Epithelial cell of esophagus (primary cell): ENCODE data around the gene CPEB2.

Experiments
- DNase-seq: peaks from one replicate; pipeline ENCODE4 v3.0.0; 2010; ENCODE audit warnings: low read depth
- H3K4me3 ChIP-seq: 2 replicates; pipeline ENCODE4 v1.5.1; 2011; ENCODE audit warnings: mild to moderate bottlenecking, low read length, control low read depth
- TF ChIP-seq, protein P1 (sequence below): IDR thresholded peaks from 2 replicates; pipeline ENCODE4 v1.5.1; 2011; ENCODE audit warnings: low read depth, mild to moderate bottlenecking, low read length, control low read depth, inconsistent platforms; ENCODE audit not compliant: insufficient read depth; ENCODE audit errors: missing control alignments

Gene CPEB2

DNA sequence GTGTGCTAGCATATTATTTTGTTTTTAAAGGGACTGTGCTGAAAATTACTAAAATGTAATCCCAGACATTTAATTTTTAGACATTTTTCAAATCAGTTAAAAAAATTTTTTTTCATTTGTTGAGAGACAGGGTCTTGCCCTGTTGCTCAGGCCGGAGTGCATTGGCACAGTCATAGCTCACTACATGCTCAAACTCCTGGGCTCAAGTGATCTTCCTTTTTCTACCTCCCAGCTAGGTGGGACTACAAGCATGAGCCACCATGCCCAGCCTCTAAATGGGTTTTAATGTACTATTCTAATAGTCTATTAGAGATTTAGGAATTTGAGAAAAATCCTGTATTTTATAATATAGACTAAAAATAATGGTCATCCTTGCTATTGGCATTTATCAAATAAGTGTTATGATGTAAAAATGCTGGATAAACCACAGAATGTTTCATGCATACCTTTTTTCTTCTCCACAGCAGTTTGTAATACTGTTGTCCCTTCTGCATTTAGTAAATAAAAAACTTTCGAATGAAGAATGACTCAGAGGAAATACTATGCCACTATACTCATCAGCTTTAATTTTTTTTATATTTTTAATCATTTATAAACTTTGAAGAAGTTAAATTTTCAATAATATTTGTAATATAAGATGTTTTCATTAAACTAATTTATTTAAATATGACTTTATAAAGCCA, 29.9 kb downstream of the CPEB2 start:
- TF ChIP-seq, protein P1, sequence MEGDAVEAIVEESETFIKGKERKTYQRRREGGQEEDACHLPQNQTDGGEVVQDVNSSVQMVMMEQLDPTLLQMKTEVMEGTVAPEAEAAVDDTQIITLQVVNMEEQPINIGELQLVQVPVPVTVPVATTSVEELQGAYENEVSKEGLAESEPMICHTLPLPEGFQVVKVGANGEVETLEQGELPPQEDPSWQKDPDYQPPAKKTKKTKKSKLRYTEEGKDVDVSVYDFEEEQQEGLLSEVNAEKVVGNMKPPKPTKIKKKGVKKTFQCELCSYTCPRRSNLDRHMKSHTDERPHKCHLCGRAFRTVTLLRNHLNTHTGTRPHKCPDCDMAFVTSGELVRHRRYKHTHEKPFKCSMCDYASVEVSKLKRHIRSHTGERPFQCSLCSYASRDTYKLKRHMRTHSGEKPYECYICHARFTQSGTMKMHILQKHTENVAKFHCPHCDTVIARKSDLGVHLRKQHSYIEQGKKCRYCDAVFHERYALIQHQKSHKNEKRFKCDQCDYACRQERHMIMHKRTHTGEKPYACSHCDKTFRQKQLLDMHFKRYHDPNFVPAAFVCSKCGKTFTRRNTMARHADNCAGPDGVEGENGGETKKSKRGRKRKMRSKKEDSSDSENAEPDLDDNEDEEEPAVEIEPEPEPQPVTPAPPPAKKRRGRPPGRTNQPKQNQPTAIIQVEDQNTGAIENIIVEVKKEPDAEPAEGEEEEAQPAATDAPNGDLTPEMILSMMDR = no peak
- no peak overlapping the region for H3K4me3 ChIP-seq
- DNase-seq = peak; percentile 46

DNA sequence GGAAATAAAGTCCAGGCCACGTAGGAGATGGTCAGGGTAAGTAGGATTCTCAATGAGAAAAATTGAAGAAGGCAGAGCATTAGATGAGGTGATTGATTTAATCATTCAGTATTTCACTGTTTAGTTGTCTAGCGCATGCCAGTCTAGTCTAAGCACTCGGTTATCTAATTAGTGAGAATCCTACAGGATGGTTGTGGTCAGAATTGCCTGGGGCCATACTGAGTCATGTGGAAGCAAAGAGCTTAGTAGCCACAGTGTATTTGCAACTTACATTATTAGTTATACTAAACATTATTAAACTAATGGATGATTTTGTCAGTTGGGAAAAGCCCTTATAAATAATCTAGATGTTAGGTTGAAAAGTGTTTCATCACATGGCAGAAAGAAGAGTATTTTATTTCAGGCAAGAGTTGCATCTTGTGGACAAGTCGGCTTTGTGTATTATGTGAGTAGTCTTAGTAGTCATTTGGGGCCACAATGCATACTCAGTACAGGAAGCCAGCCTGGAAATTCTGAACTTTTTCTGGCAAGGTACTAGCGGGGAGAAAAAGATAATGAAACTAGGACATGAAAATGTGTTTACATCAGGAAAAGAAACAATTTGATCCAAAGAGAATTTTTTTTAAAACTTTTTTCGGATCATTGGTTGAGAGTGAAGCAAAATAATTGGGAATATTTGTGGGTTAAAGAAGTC, 31.9 kb downstream of the CPEB2 start:
- TF ChIP-seq, protein P1 = no peak
- DNase-seq = peak; percentile 95
- no peak overlapping the region for H3K4me3 ChIP-seq

DNA sequence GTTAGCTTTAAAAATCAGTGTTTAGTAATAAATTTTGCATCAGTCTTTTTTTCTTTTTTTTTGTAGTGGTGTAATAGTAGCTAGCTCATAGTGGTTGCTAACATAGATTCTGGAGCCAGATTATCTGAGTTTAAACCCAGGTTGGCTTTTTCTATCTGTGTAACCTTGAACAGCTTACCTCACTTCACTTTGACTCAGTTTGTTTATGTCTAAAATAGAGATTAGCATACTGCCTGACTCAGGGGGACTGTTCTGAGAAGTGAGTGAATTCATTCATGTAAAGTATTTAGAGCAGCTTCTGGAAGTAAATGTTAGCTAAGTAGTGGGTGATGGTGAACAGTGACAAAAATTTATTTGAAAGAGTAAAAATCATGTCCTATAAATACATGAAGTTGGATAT, 32.9 kb downstream of the CPEB2 start:
- TF ChIP-seq, protein P1 = no peak
- no peak overlapping the region for H3K4me3 ChIP-seq
- DNase-seq = peak; percentile 34

DNA sequence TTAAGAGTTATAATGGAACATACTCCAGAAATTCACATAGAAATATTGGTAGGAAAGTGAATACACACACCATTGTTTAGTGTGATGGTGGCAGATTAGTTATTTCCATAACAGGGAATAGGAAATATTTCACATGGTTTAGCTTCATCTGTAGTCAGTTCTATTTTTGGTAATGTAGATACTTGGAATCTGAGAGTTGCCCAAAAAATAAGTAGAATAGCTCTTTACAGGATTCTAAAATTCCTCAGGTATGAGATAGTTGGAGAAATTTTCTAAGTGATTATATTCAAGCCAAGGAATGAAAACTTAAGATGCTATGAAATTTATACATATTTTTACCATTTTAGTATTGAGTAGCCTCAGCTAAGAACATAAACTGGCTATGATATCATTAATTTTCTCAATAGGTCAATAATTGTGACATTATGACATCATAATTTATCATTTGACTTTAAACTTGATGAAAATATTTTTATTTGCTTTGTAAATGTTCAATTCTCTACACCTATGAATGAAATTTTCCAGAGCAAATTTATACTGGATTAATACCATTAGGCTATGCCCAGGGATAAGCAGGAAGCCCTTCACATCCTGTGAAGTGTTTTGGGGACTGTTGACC, 35.8 kb downstream of the CPEB2 start:
- DNase-seq = no peak
- TF ChIP-seq, protein P1 = no peak
- no peak overlapping the region for H3K4me3 ChIP-seq

DNA sequence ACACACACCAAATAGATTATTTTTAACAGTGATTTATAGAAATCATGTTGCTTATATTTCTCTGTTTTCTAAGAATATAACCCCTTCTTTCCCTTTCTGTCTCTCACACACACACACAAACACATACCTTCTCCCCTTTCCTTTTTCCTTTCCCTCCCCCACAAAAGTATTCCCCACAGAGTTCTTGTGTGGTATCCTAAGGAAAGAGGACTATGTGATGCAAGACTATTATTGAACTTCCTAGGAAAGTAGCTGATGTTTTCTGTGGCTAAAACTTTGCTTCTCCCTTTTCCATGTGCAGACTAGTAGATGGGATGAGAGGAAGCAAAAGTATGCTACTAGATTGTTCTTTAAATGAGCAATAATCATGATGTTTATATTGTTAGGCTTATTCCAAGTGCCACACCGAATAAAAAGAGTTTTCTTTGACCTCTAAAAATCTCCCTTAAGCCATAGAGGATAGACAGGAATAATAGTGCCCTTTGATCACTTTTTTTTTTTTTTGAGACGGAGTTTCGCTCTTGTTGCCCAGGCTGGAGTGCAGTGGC, 38.7 kb downstream of the CPEB2 start:
- DNase-seq = no peak
- no peak overlapping the region for H3K4me3 ChIP-seq
- TF ChIP-seq, protein P1 = no peak

DNA sequence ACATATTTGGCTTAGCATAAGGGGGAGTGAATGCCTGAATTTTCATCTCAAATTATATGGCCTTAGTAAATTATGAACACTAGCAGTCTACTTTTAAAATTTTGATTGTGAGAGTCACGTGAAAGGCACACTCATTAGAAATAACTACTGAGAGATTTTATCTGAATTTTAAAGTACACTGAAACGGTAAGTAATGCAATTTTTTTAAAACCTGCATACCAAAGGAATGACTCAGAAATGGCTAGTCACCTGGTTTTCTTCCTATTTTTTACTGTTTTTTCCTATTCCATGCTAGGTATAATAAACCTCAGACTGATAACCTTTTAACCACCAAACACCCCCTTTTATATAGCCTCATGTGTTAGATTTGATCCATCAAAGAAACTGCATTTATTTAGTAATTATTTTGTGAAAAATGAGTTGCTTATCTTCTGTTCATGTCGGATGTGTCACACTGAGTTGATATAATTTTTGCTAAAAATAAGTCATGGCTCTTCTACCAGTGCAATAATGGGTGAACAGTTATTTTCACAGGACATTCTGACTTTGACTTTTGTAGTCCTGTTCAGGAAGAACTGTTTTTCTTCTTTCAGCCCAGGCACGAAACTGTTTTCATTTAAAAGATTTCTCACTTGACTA, 40.4 kb downstream of the CPEB2 start:
- no peak overlapping the region for H3K4me3 ChIP-seq
- DNase-seq = peak; percentile 32
- TF ChIP-seq, protein P1 = no peak
